MCF 10A (cell line): ENCODE results near the gene HPSE2. TPM values are rescaled to one million over a fixed set of nuclear protein-coding genes. Genes with fewer than 3 reads are reported as not detected.

Source experiments
- BruUV-seq: library from RNA; stranded (reverse); fragments of 400-500 nt; replicated peaks from 2 replicates; lab custom pipeline; 2021; lab: Mats Ljungman, UMichigan
- CTCF ChIA-PET: fragments of 300-600 bp; sonication (Branson Sonifier 250); formaldehyde crosslinking; extraction: SDS; loops from one replicate; lab custom pipeline; 2021; ENCODE audit warnings: antibody characterized with exemption, inconsistent platforms; lab: Yijun Ruan, JAX
- POLR2A ChIA-PET: fragments of 300-600, 350-650 bp; sonication (Branson Sonifier 250); formaldehyde crosslinking; extraction: SDS; loops from one replicate; lab custom pipeline; 2020; ENCODE audit warnings: antibody characterized with exemption, inconsistent platforms; lab: Yijun Ruan, JAX
- DNase-seq: peaks from one replicate; pipeline ENCODE4 v3.0.0-alpha.2; 2018; ENCODE audit not compliant: unreplicated experiment
- H3K27ac Mint-ChIP-seq: one replicate; pipeline ENCODE4 v1.8.0; 2022; ENCODE audit warnings: mild to moderate bottlenecking, low read depth, mixed read lengths; ENCODE audit not compliant: unreplicated experiment
- H3K27me3 Mint-ChIP-seq: one replicate; pipeline ENCODE4 v1.8.0; 2022; ENCODE audit warnings: mixed read lengths; ENCODE audit not compliant: insufficient read depth, unreplicated experiment
- H3K36me3 Mint-ChIP-seq: one replicate; pipeline ENCODE4 v1.8.0; 2022; ENCODE audit warnings: mild to moderate bottlenecking, moderate library complexity, mixed read lengths; ENCODE audit not compliant: insufficient read depth, unreplicated experiment
- H3K4me1 Mint-ChIP-seq: one replicate; pipeline ENCODE4 v1.8.0; 2022; ENCODE audit warnings: mixed read lengths; ENCODE audit not compliant: insufficient read depth, unreplicated experiment
- H3K4me3 Mint-ChIP-seq: one replicate; pipeline ENCODE4 v1.8.0; 2022; ENCODE audit warnings: mild to moderate bottlenecking, moderate library complexity, mixed read lengths; ENCODE audit not compliant: unreplicated experiment
- H3K9me3 Mint-ChIP-seq: one replicate; pipeline ENCODE4 v1.8.0; 2022; ENCODE audit warnings: mixed read lengths; ENCODE audit not compliant: unreplicated experiment
- intact Hi-C: fragments of 100-400 bp; cut with micrococcal nuclease; formaldehyde crosslinking; loops from 2 replicates; pipeline ENCODE4 v1.14.1; 2022
- total RNA-seq: library from RNA; stranded (reverse); gene quantifications from 2 replicates; pipeline ENCODE4 v1.2.3, GENCODE V29; 2022
- TF ChIP-seq, protein P1 (sequence below): fragments of 200-600 bp; IDR thresholded peaks from one replicate; pipeline ENCODE4 v1.8.0; 2022; ENCODE audit warnings: antibody characterized with exemption, mild to moderate bottlenecking; ENCODE audit not compliant: unreplicated experiment

Gene HPSE2
- total RNA-seq, 1 experiment from 2014 or later: not detected

DNA sequence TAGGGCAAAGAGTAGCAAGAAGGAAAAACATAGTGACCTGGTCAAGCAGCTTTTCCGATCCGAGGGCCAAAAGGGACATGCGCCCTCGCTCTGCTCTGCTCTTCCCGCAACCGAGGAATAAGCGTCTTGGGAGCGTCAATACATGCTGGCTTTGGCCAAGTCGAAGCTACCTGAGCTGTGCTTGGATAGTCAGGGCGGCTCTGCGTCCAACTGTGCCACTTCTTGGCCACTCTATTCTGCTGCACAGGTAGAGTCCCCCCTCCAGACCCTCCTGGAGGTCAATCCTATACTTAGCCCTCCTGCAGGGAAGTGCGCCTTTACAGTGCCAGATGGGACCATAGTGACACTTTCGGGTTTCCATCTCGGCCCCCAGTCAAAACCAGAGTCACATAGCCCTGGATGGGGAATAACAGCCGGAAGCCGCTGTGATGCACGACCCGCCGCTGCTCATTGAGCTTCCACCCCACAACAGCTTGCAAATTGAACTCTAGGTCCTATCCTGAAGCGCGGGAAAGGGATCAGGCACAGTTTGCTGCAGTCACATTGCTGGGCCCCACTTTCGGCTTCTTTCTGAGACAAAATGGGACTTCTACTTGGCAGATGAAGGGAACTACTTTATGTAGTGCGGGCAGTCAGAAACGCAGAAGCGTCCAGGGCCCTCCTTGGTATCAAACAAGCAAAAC, 1.1 kb upstream of the HPSE2 start:
- H3K4me3 Mint-ChIP-seq: no peak overlapping the region
- peaks cover 67% of the 10 kb centered on the region for H3K27me3 Mint-ChIP-seq
- H3K36me3 Mint-ChIP-seq: no peaks in the 10 kb centered on the region
- H3K4me1 Mint-ChIP-seq: peaks cover 6% of the 10 kb centered on the region
- no peak overlapping the region for H3K27ac Mint-ChIP-seq
- intact Hi-C loops: no loop called here
- CTCF ChIA-PET: interaction anchor here (1.0 kb wide), 1 partner anchor 194 kb away, joined by 3 read pairs; no protein-coding TSS in a partner anchor
- no peaks in the 10 kb centered on the region for H3K9me3 Mint-ChIP-seq
- TF ChIP-seq, protein P1, sequence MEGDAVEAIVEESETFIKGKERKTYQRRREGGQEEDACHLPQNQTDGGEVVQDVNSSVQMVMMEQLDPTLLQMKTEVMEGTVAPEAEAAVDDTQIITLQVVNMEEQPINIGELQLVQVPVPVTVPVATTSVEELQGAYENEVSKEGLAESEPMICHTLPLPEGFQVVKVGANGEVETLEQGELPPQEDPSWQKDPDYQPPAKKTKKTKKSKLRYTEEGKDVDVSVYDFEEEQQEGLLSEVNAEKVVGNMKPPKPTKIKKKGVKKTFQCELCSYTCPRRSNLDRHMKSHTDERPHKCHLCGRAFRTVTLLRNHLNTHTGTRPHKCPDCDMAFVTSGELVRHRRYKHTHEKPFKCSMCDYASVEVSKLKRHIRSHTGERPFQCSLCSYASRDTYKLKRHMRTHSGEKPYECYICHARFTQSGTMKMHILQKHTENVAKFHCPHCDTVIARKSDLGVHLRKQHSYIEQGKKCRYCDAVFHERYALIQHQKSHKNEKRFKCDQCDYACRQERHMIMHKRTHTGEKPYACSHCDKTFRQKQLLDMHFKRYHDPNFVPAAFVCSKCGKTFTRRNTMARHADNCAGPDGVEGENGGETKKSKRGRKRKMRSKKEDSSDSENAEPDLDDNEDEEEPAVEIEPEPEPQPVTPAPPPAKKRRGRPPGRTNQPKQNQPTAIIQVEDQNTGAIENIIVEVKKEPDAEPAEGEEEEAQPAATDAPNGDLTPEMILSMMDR: no peak
- POLR2A ChIA-PET: no interaction called here
- no TSS peak for BruUV-seq
- no peak for DNase-seq

GRCh38 chr10:99234791-99235657, 628 bp downstream of the HPSE2 start:
- Mint-ChIP-seq H3K27me3 (peaks cover 73% of the 10 kb centered on the region), H3K9me3 (no peaks in the 10 kb centered on the region), H3K4me1 (peaks cover 6% of the 10 kb centered on the region), H3K36me3 (no peaks in the 10 kb centered on the region), H3K27ac (no peak overlapping the region), H3K4me3 (no peak overlapping the region)
- TF ChIP-seq, protein P1: no peak
- intact Hi-C loops: no loop called here
- BruUV-seq: no TSS peak
- ChIA-PET CTCF (interaction anchor here (0.8 to 1.3 kb wide), 3 partner anchors 12 to 1320 kb away, joined by 3 to 14 read pairs (median 4); no protein-coding TSS in a partner anchor), POLR2A (no interaction called here)
- DNase-seq: no peak

DNA sequence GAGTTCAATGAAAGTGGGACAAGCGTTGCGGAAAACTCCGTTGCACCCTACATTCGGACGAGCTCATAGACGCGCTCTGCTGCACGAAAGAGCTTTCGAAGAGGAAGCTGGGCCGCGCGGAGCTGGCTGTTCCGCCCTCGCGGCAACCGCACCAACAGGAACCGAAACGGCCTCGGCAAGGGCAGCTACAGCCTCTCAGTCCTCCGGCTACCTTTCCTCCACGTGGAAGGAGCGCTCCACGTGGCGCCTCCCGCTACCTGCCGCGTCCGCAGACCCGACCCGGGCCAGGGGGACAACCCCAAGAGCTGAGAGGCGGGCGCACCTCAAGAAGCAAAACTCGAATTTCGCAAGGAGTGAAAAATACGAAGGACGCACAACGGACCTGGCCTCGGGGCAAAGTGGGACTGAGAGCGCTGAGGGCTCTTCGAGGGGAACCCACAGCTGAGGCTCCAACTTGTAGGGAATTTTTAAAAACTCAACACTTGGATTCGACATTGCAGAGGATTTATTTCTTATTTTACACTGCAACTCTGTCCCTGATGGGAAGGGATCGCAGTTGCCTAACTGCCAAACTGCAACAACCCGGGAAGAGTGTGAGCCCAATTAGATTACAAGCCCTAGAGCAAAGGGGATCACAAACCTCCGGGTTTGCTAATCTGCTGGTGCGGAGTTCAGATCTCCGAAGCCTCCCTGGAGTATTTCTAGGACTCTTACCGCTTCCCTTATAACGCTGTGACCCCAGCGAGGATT, 1.4 kb downstream of the HPSE2 start:
- ChIA-PET CTCF (interaction anchor here (0.9 to 1.3 kb wide), 4 partner anchors 12 to 1320 kb away, joined by 3 to 14 read pairs (median 4); no protein-coding TSS in a partner anchor), POLR2A (no interaction called here)
- DNase-seq: no peak
- TF ChIP-seq, protein P1: no peak
- peaks cover 6% of the 10 kb centered on the region for H3K4me1 Mint-ChIP-seq
- H3K36me3 Mint-ChIP-seq: no peaks in the 10 kb centered on the region
- H3K9me3 Mint-ChIP-seq: no peaks in the 10 kb centered on the region
- H3K4me3 Mint-ChIP-seq: no peak overlapping the region
- intact Hi-C loops: no loop called here
- BruUV-seq: no TSS peak
- peaks cover 81% of the 10 kb centered on the region for H3K27me3 Mint-ChIP-seq
- H3K27ac Mint-ChIP-seq: no peak overlapping the region
